ENCODE data around the gene ACTR2.

DNA sequence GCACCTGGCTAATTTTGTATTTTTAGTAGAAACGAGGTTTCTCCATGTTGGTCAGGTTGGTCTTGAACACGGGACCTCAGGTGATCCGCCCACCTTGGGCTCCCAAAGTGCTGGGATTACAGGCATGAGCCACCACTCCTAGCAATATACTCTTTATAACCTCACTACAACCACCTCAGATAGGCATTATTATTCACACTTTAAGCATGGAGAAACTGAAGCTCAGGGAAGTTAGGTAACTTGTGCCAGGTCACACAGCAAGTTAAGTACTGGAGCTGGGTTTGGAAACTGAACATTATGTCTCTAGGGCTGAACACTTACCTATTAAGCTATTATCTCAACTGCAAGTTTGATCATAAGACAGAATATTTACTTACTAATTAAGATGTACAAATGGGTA, 42.6 kb upstream of the ACTR2 start:
- TF ChIP-seq POLR2AphosphoS5 (IDR thresholded peaks at IDR 0.05; ENCODE audit: low read depth, low read length) (no peak), TAF1 (IDR thresholded peaks at IDR 0.05; ENCODE audit: low read depth, low read length) (no peak), POLR2A (IDR thresholded peaks at IDR 0.05; ENCODE audit: low read depth, low read length) (no peak), PAX5 (IDR thresholded peaks at IDR 0.05; ENCODE audit: insufficient read depth, low read length, severe bottlenecking) (no peak)

All from GM12891 (cell line).